Trophoblast cell (in vitro differentiated cells and primary cell): Measurements from ENCODE around the gene LY6G6D.
A peak's percentile ranks its signal among the peaks of the same experiment; 100 is the strongest.

Experiments
- DNase-seq, 2 donors: peaks; one replicate each; pipeline ENCODE4 v3.0.0-alpha.2; 2016
- H2AFZ ChIP-seq: 2 replicates; pipeline ENCODE4 v1.6.1; 2013; ENCODE audit warnings: low read length, moderate library complexity, mild to moderate bottlenecking; ENCODE audit not compliant: insufficient read depth, poor library complexity
- H2AK5ac ChIP-seq: 2 replicates; pipeline ENCODE4 v1.6.1; 2013; ENCODE audit warnings: mild to moderate bottlenecking, low read length
- H2BK120ac ChIP-seq: 2 replicates; pipeline ENCODE4 v1.6.1; 2013; ENCODE audit warnings: low read length, mild to moderate bottlenecking, moderate library complexity; ENCODE audit not compliant: insufficient read depth, poor library complexity
- H2BK12ac ChIP-seq: 2 replicates; pipeline ENCODE4 v1.6.1; 2013; ENCODE audit warnings: mild to moderate bottlenecking, low read length, moderate library complexity
- H2BK5ac ChIP-seq: 2 replicates; pipeline ENCODE4 v1.6.1; 2013; ENCODE audit warnings: low read length, low read depth, moderate library complexity, mild to moderate bottlenecking; ENCODE audit not compliant: poor library complexity
- H3K14ac ChIP-seq: 2 replicates; pipeline ENCODE4 v1.6.1; 2013; ENCODE audit warnings: mild to moderate bottlenecking, low read length
- H3K18ac ChIP-seq: 2 replicates; pipeline ENCODE4 v1.6.1; 2013; ENCODE audit warnings: mild to moderate bottlenecking, low read length
- H3K23ac ChIP-seq: 2 replicates; pipeline ENCODE4 v1.6.1; 2013; ENCODE audit warnings: low read length
- H3K27ac ChIP-seq: 2 replicates; pipeline ENCODE4 v1.5.1; 2013; ENCODE audit warnings: low read depth, mild to moderate bottlenecking, inconsistent platforms, low read length, moderate library complexity
- H3K27me3 ChIP-seq: 2 replicates; pipeline ENCODE4 v1.6.1; 2013; ENCODE audit warnings: inconsistent platforms, mild to moderate bottlenecking, low read length, moderate library complexity; ENCODE audit not compliant: insufficient read depth
- H3K36me3 ChIP-seq, 2 experiments: 1 replicate in 1 of 2; 2 replicates in 1 of 2; pipeline ENCODE4 v1.6.1; 2013; ENCODE audit warnings: low read length in 2 of 2, mild to moderate bottlenecking in 2 of 2, moderate library complexity in 1 of 2; ENCODE audit not compliant: insufficient read depth in 2 of 2, control insufficient read depth in 1 of 2
- H3K4ac ChIP-seq: 2 replicates; pipeline ENCODE4 v1.6.1; 2013; ENCODE audit warnings: low read depth, mild to moderate bottlenecking, low read length, moderate library complexity
- H3K4me1 ChIP-seq, 2 experiments: 1 replicate in 1 of 2; 2 replicates in 1 of 2; pipeline ENCODE4 v1.6.1; 2013; ENCODE audit warnings: low read length in 2 of 2, mild to moderate bottlenecking in 2 of 2, moderate library complexity in 1 of 2; ENCODE audit not compliant: insufficient read depth in 2 of 2, control insufficient read depth in 1 of 2
- H3K4me2 ChIP-seq: 2 replicates; pipeline ENCODE4 v1.6.1; 2013; ENCODE audit warnings: inconsistent platforms, mild to moderate bottlenecking, low read length, moderate library complexity
- H3K4me3 ChIP-seq: 2 replicates; pipeline ENCODE4 v1.5.1; 2013; ENCODE audit warnings: mild to moderate bottlenecking, low read depth, low read length, inconsistent platforms
- H3K79me1 ChIP-seq: one replicate; pipeline ENCODE4 v1.6.1; 2013; ENCODE audit warnings: low read length
- H3K79me2 ChIP-seq: 2 replicates; pipeline ENCODE4 v1.6.1; 2013; ENCODE audit warnings: low read length, mild to moderate bottlenecking; ENCODE audit not compliant: control insufficient read depth, insufficient read depth, poor library complexity
- H3K9ac ChIP-seq: 2 replicates; pipeline ENCODE4 v1.6.1; 2013; ENCODE audit warnings: mild to moderate bottlenecking, low read length
- H3K9me3 ChIP-seq: 2 replicates; pipeline ENCODE4 v1.6.1; 2013; ENCODE audit warnings: low read depth, mild to moderate bottlenecking, control low read depth, inconsistent platforms, low read length; ENCODE audit not compliant: insufficient read depth
- H4K12ac ChIP-seq: 2 replicates; pipeline ENCODE4 v1.6.1; 2013; ENCODE audit warnings: low read depth, mild to moderate bottlenecking, low read length, moderate library complexity
- H4K8ac ChIP-seq: 2 replicates; pipeline ENCODE4 v1.6.1; 2013; ENCODE audit warnings: low read depth, mild to moderate bottlenecking, low read length, moderate library complexity
- H4K91ac ChIP-seq: one replicate; pipeline ENCODE4 v1.6.1; 2013; ENCODE audit warnings: low read depth, mild to moderate bottlenecking, low read length, moderate library complexity
- whole genome bisulfite sequencing: extraction: QIAGEN DNeasy Blood & Tissue Kit; methylation state at CpG from one replicate; pipeline ENCODE4 v1.1.7; 2013; ENCODE audit warnings: missing lambda C conversion rate; ENCODE audit not compliant: insufficient read length, insufficient coverage; ENCODE audit errors: extremely low coverage; 5-methylcytosine and 5-hydroxymethylcytosine counted together

Gene LY6G6D

DNA sequence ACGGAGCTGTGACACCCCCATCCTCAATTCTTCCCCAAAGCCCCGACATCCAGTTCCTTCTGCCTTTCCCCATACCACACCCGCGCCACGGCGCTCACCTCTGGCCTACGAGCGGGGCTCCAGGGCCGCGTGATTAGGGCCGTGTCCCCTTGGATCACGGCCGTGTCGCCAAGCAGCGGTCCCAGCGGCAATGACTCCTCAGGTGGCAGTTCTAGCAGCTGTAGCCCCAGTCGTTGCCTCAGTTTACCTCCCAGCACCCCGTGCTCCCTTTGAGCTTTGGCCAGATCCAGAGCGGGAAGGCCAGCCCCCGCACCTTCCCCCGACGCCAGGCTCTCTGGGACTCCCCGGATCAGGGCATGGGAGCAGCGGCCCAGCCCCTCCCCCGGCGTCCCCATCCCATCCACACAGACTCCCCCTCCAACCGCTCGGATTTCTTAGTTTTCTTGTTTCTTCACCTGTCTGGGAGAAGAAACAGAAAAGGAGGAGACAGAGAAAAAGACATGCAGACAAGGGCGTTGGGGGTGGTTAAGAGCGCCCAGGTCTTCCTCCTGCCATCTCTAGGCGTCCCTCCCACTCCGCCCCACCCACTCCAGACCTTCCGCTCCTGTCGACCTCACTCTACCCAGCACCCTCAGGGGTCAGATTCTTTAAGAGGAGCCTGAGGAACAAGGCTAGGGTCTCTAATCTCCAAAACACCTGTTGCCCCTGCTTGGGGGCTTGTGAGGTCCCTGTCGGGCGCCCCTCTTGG lies 13.8 kb downstream of the LY6G6D start, which contains the start of gene DDAH2:
Gene DDAH2 (minus strand): TSS at position 533 of the 748 bp plus-strand sequence. CDS start 138 bp downstream, at position 395.
- no CpG with 5 or more reads among the region's 36 CpGs for WGBS
- Histone ChIP-seq H3K4me2 (peak within 1 kb of the TSS; percentile 65), H3K9me3 (no peaks in the 10 kb centered on the region), H3K4ac (peak within 1 kb of the TSS; percentile 93), H3K4me1 (peaks cover 7 to 9% of the 10 kb centered on the region in 2 experiments), H4K91ac (peak within 1 kb of the TSS; percentile 99), H2BK12ac (peak within 1 kb of the TSS; percentile 19), H2BK120ac (peak within 1 kb of the TSS; percentile 96), H4K12ac (peak within 1 kb of the TSS; percentile 89), H2BK5ac (peak within 1 kb of the TSS; percentile 97), H2AK5ac (peak within 1 kb of the TSS; percentile 95), H3K9ac (peak within 1 kb of the TSS; percentile 93), H3K27ac (peak within 1 kb of the TSS; percentile 95), H3K18ac (peak within 1 kb of the TSS; percentile 98), H2AFZ (peak within 1 kb of the TSS; percentile 96), H3K36me3 (peaks cover 41 to 62% of the 10 kb centered on the region in 2 experiments), H3K27me3 (no peaks in the 10 kb centered on the region), H3K14ac (peak within 1 kb of the TSS; percentile 98), H3K23ac (no peak within 1 kb of the TSS), H3K79me1 (peaks cover 7% of the 10 kb centered on the region), H3K79me2 (peaks cover 6% of the 10 kb centered on the region), H3K4me3 (peak within 1 kb of the TSS; percentile 91), H4K8ac (peak within 1 kb of the TSS; percentile 98)
- peak in 1 of 2 donors; percentile 65 for DNase-seq

DNA sequence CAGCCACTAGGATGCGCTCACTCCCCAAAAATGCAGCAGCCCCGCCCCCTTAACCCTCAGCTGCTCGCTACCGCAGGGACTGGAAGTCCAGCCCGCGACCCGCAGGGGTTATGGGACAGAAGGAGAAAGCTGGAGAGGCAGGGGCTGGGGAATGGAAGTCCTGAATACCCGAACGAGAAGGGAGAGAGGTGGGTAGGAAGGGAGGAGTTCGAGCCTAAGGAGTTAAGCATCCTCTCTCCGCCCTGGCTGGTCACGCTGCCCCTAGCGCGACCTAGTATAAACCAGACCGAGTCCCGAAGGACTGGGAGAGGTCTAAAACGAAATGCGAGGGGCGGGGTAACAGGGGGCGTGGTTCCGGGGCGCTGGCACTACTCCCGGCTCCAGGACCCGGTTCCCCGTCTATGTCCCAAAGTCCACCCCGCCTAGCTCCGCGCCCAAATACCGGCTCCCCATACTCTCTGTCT lies 14.4 kb downstream of the LY6G6D start:
- Histone ChIP-seq H3K23ac (no peak overlapping the region), H2BK12ac (no peak overlapping the region), H3K9me3 (no peaks in the 10 kb centered on the region), H2BK5ac (peak overlapping the region; percentile 97), H3K27ac (peak overlapping the region; percentile 95), H4K8ac (peak overlapping the region; percentile 98), H3K14ac (peak overlapping the region; percentile 98), H2AFZ (peak overlapping the region; percentile 96), H2AK5ac (peak overlapping the region; percentile 95), H3K18ac (peak overlapping the region; percentile 98), H3K79me2 (peaks cover 11% of the 10 kb centered on the region), H3K27me3 (no peaks in the 10 kb centered on the region), H2BK120ac (peak overlapping the region; percentile 96), H3K4ac (peak overlapping the region; percentile 93), H3K4me1 (peaks cover 13 to 14% of the 10 kb centered on the region in 2 experiments), H4K12ac (peak overlapping the region; percentile 89), H3K4me3 (peak overlapping the region; percentile 91), H3K4me2 (peak overlapping the region; percentile 65), H3K79me1 (peaks cover 10% of the 10 kb centered on the region), H3K9ac (peak overlapping the region; percentile 93), H4K91ac (peak overlapping the region; percentile 99), H3K36me3 (peaks cover 45 to 66% of the 10 kb centered on the region in 2 experiments)
- no CpG with 5 or more reads among the region's 29 CpGs for WGBS
- DNase-seq = peak; percentile 77 to 85

DNA sequence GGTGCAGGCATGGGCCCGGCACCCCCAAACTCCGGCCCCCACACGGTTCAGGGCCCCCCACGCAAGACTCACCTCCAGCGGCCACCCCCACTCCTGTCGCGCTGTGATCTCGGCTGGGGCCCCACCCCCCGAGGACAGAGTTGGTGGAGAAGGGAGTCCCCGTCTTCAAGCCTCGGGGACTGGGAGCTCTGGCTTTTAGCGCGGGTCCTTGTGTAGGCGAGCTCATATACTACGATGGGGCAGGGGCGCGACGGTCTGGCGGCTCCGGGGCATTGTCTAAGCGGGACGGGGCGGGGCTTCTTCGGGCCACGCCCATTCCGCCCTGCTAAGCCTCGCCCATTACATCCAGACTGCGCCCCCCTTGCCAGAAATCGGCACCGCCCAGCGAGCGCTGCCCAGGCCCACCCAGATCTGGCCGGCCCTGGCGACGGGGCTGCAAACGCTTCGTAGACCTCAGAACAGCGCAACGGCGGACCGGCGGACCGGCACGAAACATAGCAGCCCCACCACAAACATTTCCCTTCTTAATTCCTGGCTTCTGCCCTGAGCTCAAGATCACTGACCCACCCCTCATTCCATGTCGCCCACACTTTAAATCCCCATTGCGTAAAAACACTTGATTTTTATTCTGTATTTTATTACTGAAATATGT lies 15.0 kb downstream of the LY6G6D start:
- Histone ChIP-seq H2BK5ac (peak overlapping the region; percentile 97), H2AFZ (peak overlapping the region; percentile 96), H4K12ac (peak overlapping the region; percentile 89), H3K36me3 (peaks cover 45 to 64% of the 10 kb centered on the region in 2 experiments), H3K14ac (peak overlapping the region; percentile 98), H2BK120ac (peak overlapping the region; percentile 96), H3K79me2 (peaks cover 16% of the 10 kb centered on the region), H3K4me2 (peak overlapping the region; percentile 65), H3K27ac (peak overlapping the region; percentile 95), H3K4ac (peak overlapping the region; percentile 93), H3K23ac (no peak overlapping the region), H3K27me3 (no peaks in the 10 kb centered on the region), H3K4me1 (peaks cover 14% of the 10 kb centered on the region in 2 experiments), H2AK5ac (peak overlapping the region; percentile 95), H3K18ac (peak overlapping the region; percentile 98), H3K79me1 (peaks cover 15% of the 10 kb centered on the region), H3K9me3 (no peaks in the 10 kb centered on the region), H3K9ac (peak overlapping the region; percentile 93), H4K8ac (peak overlapping the region; percentile 98), H4K91ac (peak overlapping the region; percentile 99), H3K4me3 (peak overlapping the region; percentile 91), H2BK12ac (no peak overlapping the region)
- no CpG with 5 or more reads among the region's 46 CpGs for WGBS
- peak; percentile 65 to 77 for DNase-seq

DNA sequence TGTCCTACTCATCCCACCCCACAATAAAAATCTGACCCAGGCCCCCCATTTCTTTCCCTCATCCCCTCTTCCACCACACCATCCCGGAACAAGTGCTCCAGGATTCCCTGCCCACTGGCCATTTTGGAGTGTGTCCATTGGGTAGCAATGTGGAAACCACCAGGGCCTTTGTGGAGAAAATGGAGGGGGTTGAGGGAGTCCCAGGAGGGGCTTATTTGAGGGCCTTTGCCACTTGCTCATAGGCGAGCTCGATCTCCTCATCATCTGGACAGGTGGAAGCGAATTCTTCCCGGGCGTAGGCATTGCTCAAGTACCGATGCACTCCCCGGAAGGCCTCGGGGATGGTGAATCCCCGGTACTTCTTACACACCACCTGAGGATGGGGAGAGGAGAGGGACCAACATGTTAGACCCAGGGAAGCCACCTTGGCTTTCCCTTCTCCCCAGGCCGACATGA lies 15.5 kb downstream of the LY6G6D start:
- H3K27ac ChIP-seq = peak overlapping the region; percentile 95
- H3K4me1 ChIP-seq = peaks cover 14% of the 10 kb centered on the region in 2 experiments
- H3K79me1 ChIP-seq = peaks cover 20% of the 10 kb centered on the region
- H3K4me3 ChIP-seq = no peak overlapping the region
- no peak overlapping the region for H3K23ac ChIP-seq
- no peak overlapping the region for H3K9ac ChIP-seq
- H3K27me3 ChIP-seq = no peaks in the 10 kb centered on the region
- H2BK12ac ChIP-seq = no peak overlapping the region
- no CpG with 5 or more reads among the region's 11 CpGs for WGBS
- H3K9me3 ChIP-seq = no peaks in the 10 kb centered on the region
- H3K79me2 ChIP-seq = peaks cover 22% of the 10 kb centered on the region
- no peak overlapping the region for H2BK120ac ChIP-seq
- no peak overlapping the region for H4K91ac ChIP-seq
- no peak overlapping the region for H3K14ac ChIP-seq
- peaks cover 45 to 63% of the 10 kb centered on the region in 2 experiments for H3K36me3 ChIP-seq
- H2BK5ac ChIP-seq = no peak overlapping the region
- peak in 1 of 2 donors; percentile 23 for DNase-seq
- H3K4me2 ChIP-seq = peak overlapping the region; percentile 43
- no peak overlapping the region for H3K4ac ChIP-seq
- H2AK5ac ChIP-seq = no peak overlapping the region
- no peak overlapping the region for H2AFZ ChIP-seq
- no peak overlapping the region for H4K12ac ChIP-seq
- no peak overlapping the region for H4K8ac ChIP-seq
- no peak overlapping the region for H3K18ac ChIP-seq
